ENCODE data around the gene PEX5L.

PEX5L gene

GRCh38 chr3:179796421-179796820 lies 240.3 kb downstream of the PEX5L start:
- Histone ChIP-seq H3K9me3 (ENCODE audit: insufficient read depth, low read depth, low read length) (no peaks in the 10 kb centered on the region), H3K79me2 (ENCODE audit: control insufficient read depth, insufficient read depth, low read length, poor library complexity) (no peaks in the 10 kb centered on the region), H3K27ac (ENCODE audit: low read depth, low read length) (no peak overlapping the region), H3K14ac (ENCODE audit: low read length) (no peak overlapping the region), H3K4me2 (ENCODE audit: low read length) (no peak overlapping the region), H3K4me1 (ENCODE audit: control insufficient read depth in 1 of 2, insufficient read depth in 2 of 2, low read length in 2 of 2) (no peaks in the 10 kb centered on the region), H3K23ac (ENCODE audit: low read length) (no peak overlapping the region), H2AK5ac (ENCODE audit: low read length) (no peak overlapping the region), H3K79me1 (ENCODE audit: low read length) (no peaks in the 10 kb centered on the region), H3K4ac (ENCODE audit: low read depth, low read length) (no peak overlapping the region), H2BK120ac (ENCODE audit: insufficient read depth, low read length, poor library complexity) (no peak overlapping the region), H4K12ac (ENCODE audit: low read depth, low read length) (no peak overlapping the region), H3K36me3 (ENCODE audit: control insufficient read depth in 1 of 2, insufficient read depth in 2 of 2, low read length in 2 of 2) (no peaks in the 10 kb centered on the region), H3K9ac (ENCODE audit: low read length) (no peak overlapping the region), H2BK12ac (ENCODE audit: low read length) (no peak overlapping the region), H4K8ac (ENCODE audit: low read depth, low read length) (no peak overlapping the region), H2BK5ac (ENCODE audit: low read depth, low read length, poor library complexity) (no peak overlapping the region), H3K27me3 (ENCODE audit: insufficient read depth, low read length) (no peaks in the 10 kb centered on the region), H4K91ac (ENCODE audit: low read depth, low read length) (no peak overlapping the region), H3K18ac (ENCODE audit: low read length) (no peak overlapping the region), H3K4me3 (ENCODE audit: low read depth, low read length) (no peak overlapping the region), H2AFZ (ENCODE audit: insufficient read depth, low read length, poor library complexity) (no peak overlapping the region)
- DNase-seq = no peak
- no CpG with 5 or more reads among the region's 4 CpGs for WGBS (ENCODE audit: extremely low coverage, insufficient coverage, insufficient read length)

- Histone ChIP-seq H2BK12ac (ENCODE audit: low read length) (no peak overlapping the region), H4K12ac (ENCODE audit: low read depth, low read length) (no peak overlapping the region), H4K8ac (ENCODE audit: low read depth, low read length) (no peak overlapping the region), H3K18ac (ENCODE audit: low read length) (no peak overlapping the region), H3K27ac (ENCODE audit: low read depth, low read length) (no peak overlapping the region), H3K9ac (ENCODE audit: low read length) (no peak overlapping the region), H3K9me3 (ENCODE audit: insufficient read depth, low read depth, low read length) (no peaks in the 10 kb centered on the region), H3K79me2 (ENCODE audit: control insufficient read depth, insufficient read depth, low read length, poor library complexity) (no peaks in the 10 kb centered on the region), H3K4me3 (ENCODE audit: low read depth, low read length) (no peak overlapping the region), H3K79me1 (ENCODE audit: low read length) (no peaks in the 10 kb centered on the region), H3K36me3 (ENCODE audit: control insufficient read depth in 1 of 2, insufficient read depth in 2 of 2, low read length in 2 of 2) (no peaks in the 10 kb centered on the region), H3K4me2 (ENCODE audit: low read length) (no peak overlapping the region), H4K91ac (ENCODE audit: low read depth, low read length) (no peak overlapping the region), H3K4ac (ENCODE audit: low read depth, low read length) (no peak overlapping the region), H2AFZ (ENCODE audit: insufficient read depth, low read length, poor library complexity) (no peak overlapping the region), H3K23ac (ENCODE audit: low read length) (no peak overlapping the region), H2BK5ac (ENCODE audit: low read depth, low read length, poor library complexity) (no peak overlapping the region), H3K27me3 (ENCODE audit: insufficient read depth, low read length) (no peaks in the 10 kb centered on the region), H2BK120ac (ENCODE audit: insufficient read depth, low read length, poor library complexity) (no peak overlapping the region), H2AK5ac (ENCODE audit: low read length) (no peak overlapping the region), H3K14ac (ENCODE audit: low read length) (no peak overlapping the region), H3K4me1 (ENCODE audit: control insufficient read depth in 1 of 2, insufficient read depth in 2 of 2, low read length in 2 of 2) (no peaks in the 10 kb centered on the region)
- no CpG with 5 or more reads among the region's 4 CpGs for WGBS (ENCODE audit: extremely low coverage, insufficient coverage, insufficient read length)
- DNase-seq = no peak
Observed at GRCh38 chr3:179794355-179794754, 242.4 kb downstream of the PEX5L start.

GRCh38 chr3:179791793-179792192 lies 244.9 kb downstream of the PEX5L start:
- Histone ChIP-seq H3K23ac (ENCODE audit: low read length) (no peak overlapping the region), H3K79me2 (ENCODE audit: control insufficient read depth, insufficient read depth, low read length, poor library complexity) (no peaks in the 10 kb centered on the region), H3K14ac (ENCODE audit: low read length) (no peak overlapping the region), H3K79me1 (ENCODE audit: low read length) (no peaks in the 10 kb centered on the region), H4K8ac (ENCODE audit: low read depth, low read length) (no peak overlapping the region), H3K27me3 (ENCODE audit: insufficient read depth, low read length) (no peaks in the 10 kb centered on the region), H3K18ac (ENCODE audit: low read length) (no peak overlapping the region), H3K4ac (ENCODE audit: low read depth, low read length) (no peak overlapping the region), H3K4me1 (ENCODE audit: control insufficient read depth in 1 of 2, insufficient read depth in 2 of 2, low read length in 2 of 2) (no peaks in the 10 kb centered on the region), H2BK120ac (ENCODE audit: insufficient read depth, low read length, poor library complexity) (no peak overlapping the region), H2AFZ (ENCODE audit: insufficient read depth, low read length, poor library complexity) (no peak overlapping the region), H3K9me3 (ENCODE audit: insufficient read depth, low read depth, low read length) (no peaks in the 10 kb centered on the region), H4K12ac (ENCODE audit: low read depth, low read length) (no peak overlapping the region), H3K36me3 (ENCODE audit: control insufficient read depth in 1 of 2, insufficient read depth in 2 of 2, low read length in 2 of 2) (no peaks in the 10 kb centered on the region), H2BK5ac (ENCODE audit: low read depth, low read length, poor library complexity) (no peak overlapping the region), H2AK5ac (ENCODE audit: low read length) (no peak overlapping the region), H3K4me2 (ENCODE audit: low read length) (no peak overlapping the region), H3K9ac (ENCODE audit: low read length) (no peak overlapping the region), H3K4me3 (ENCODE audit: low read depth, low read length) (no peak overlapping the region), H2BK12ac (ENCODE audit: low read length) (no peak overlapping the region), H3K27ac (ENCODE audit: low read depth, low read length) (no peak overlapping the region), H4K91ac (ENCODE audit: low read depth, low read length) (no peak overlapping the region)
- no CpG with 5 or more reads among the region's 3 CpGs for WGBS (ENCODE audit: extremely low coverage, insufficient coverage, insufficient read length)
- no peak for DNase-seq

GRCh38 chr3:179788996-179789395 lies 247.7 kb downstream of the PEX5L start:
- Histone ChIP-seq H3K27ac (ENCODE audit: low read depth, low read length) (no peak overlapping the region), H4K12ac (ENCODE audit: low read depth, low read length) (no peak overlapping the region), H4K91ac (ENCODE audit: low read depth, low read length) (no peak overlapping the region), H3K79me1 (ENCODE audit: low read length) (no peaks in the 10 kb centered on the region), H3K14ac (ENCODE audit: low read length) (no peak overlapping the region), H2BK120ac (ENCODE audit: insufficient read depth, low read length, poor library complexity) (no peak overlapping the region), H3K79me2 (ENCODE audit: control insufficient read depth, insufficient read depth, low read length, poor library complexity) (no peaks in the 10 kb centered on the region), H3K4me2 (ENCODE audit: low read length) (no peak overlapping the region), H4K8ac (ENCODE audit: low read depth, low read length) (no peak overlapping the region), H3K36me3 (ENCODE audit: control insufficient read depth in 1 of 2, insufficient read depth in 2 of 2, low read length in 2 of 2) (no peaks in the 10 kb centered on the region), H2BK5ac (ENCODE audit: low read depth, low read length, poor library complexity) (no peak overlapping the region), H3K27me3 (ENCODE audit: insufficient read depth, low read length) (no peaks in the 10 kb centered on the region), H3K4me3 (ENCODE audit: low read depth, low read length) (no peak overlapping the region), H2AFZ (ENCODE audit: insufficient read depth, low read length, poor library complexity) (no peak overlapping the region), H3K4ac (ENCODE audit: low read depth, low read length) (no peak overlapping the region), H2BK12ac (ENCODE audit: low read length) (no peak overlapping the region), H3K9ac (ENCODE audit: low read length) (no peak overlapping the region), H3K23ac (ENCODE audit: low read length) (no peak overlapping the region), H3K18ac (ENCODE audit: low read length) (no peak overlapping the region), H3K4me1 (ENCODE audit: control insufficient read depth in 1 of 2, insufficient read depth in 2 of 2, low read length in 2 of 2) (no peaks in the 10 kb centered on the region), H2AK5ac (ENCODE audit: low read length) (no peak overlapping the region), H3K9me3 (ENCODE audit: insufficient read depth, low read depth, low read length) (no peaks in the 10 kb centered on the region)
- no CpG with 5 or more reads among the region's 1 CpG for WGBS (ENCODE audit: extremely low coverage, insufficient coverage, insufficient read length)
- no peak for DNase-seq

All from trophoblast cell (in vitro differentiated cells and primary cell).